Amygdala (tissue), 56 donors: ENCODE data around the gene AIFM3.
"Not testable (repeated sequence)": the region's sequence is repeated elsewhere in the genome, so short reads cannot be mapped to it uniquely, and the experiment has no call there.

Source experiments
- DNase-seq, 56 donors: peaks; one replicate each; lab custom pipeline; 2025; lab: John Stamatoyannopoulos, UW

The AIFM3 gene

GRCh38 chr22:20956258-20957101 lies 10.6 kb upstream of the AIFM3 start:
- peak in 1 of 56 donors; percentile 10 for DNase-seq

GRCh38 chr22:20957102-20957682 lies 9.9 kb upstream of the AIFM3 start:
- peak in 3 of 56 donors; percentile 24 to 40 (median 31) for DNase-seq

- DNase-seq, result no peak
Measured at GRCh38 chr22:20957683-20958431, 9.2 kb upstream of the AIFM3 start.

- DNase-seq, result no peak
Measured at GRCh38 chr22:20959578-20960461, 7.2 kb upstream of the AIFM3 start.

- DNase-seq, result no peak
Measured at GRCh38 chr22:20960609-20961008, 6.4 kb upstream of the AIFM3 start.

GRCh38 chr22:20962491-20962945 lies 4.5 kb upstream of the AIFM3 start:
- DNase-seq, result no peak

- no peak for DNase-seq
Measured at GRCh38 chr22:20963201-20964052, 3.6 kb upstream of the AIFM3 start.

GRCh38 chr22:20964090-20964798 lies 2.8 kb upstream of the AIFM3 start:
- no peak for DNase-seq

- DNase-seq, result no peak
Measured at GRCh38 chr22:20964799-20965103, 2.3 kb upstream of the AIFM3 start.

- DNase-seq, result no peak
Measured at GRCh38 chr22:20965104-20965887, 1.8 kb upstream of the AIFM3 start.

- DNase-seq, result no peak
Measured at GRCh38 chr22:20965888-20966855, 883 bp upstream of the AIFM3 start.

- DNase-seq, result peak in 2 of 56 donors; percentile 22 to 37
Measured at GRCh38 chr22:20967697-20968211, 699 bp downstream of the AIFM3 start.

GRCh38 chr22:20968281-20968977 lies 1.4 kb downstream of the AIFM3 start:
- no peak for DNase-seq

GRCh38 chr22:20970939-20971657 lies 4.0 kb downstream of the AIFM3 start:
- no peak for DNase-seq

- not testable (repeated sequence) for DNase-seq
Measured at GRCh38 chr22:20972014-20972694, 5.1 kb downstream of the AIFM3 start.
